Cardiac fibroblast (primary cell): Measurements from ENCODE around the gene AJUBA.
A peak's percentile ranks its signal among the peaks of the same experiment; 100 is the strongest.
"Not testable (repeated sequence)": the region's sequence is repeated elsewhere in the genome, so short reads cannot be mapped to it uniquely, and the experiment has no call there.

Source experiments
- DNase-seq, 2 donors: peaks; one replicate each; pipeline versions ENCODE4 v3.0.0 to v3.0.0-alpha.2; 2010; ENCODE audit warnings: low read depth in 2 of 2
- H3K4me3 ChIP-seq, 2 donors: replicated peaks in 1 of 2; 1 replicate in 1 of 2; 2 replicates in 1 of 2; pipeline ENCODE4 v1.5.1; 2011; ENCODE audit warnings: low read depth in 2 of 2, low read length in 2 of 2, mild to moderate bottlenecking in 2 of 2, moderate library complexity in 1 of 2
- TF ChIP-seq, protein P1 (sequence below): IDR thresholded peaks from one replicate; pipeline ENCODE4 v1.5.1; 2011; ENCODE audit warnings: low read depth, mild to moderate bottlenecking, low read length, inconsistent platforms

The AJUBA gene

DNA sequence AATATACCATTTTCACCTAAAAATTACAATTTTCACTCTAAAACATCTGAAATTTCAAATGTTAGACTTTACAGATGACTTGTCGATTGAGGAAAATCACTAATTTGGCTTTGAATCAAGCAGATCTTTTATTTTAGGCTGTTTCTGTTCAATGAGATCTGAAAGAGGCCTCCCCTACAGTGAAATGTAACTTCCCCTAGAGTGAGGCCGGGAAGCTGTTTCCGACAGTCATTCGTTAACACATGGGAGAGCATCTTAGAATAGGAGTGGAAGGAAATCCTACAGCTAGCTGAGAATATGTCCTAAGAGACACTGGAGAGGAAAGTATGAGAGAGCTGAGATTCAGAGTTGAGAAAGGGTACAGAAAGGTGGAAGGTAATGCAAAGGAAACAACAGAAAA, 33.3 kb upstream of the AJUBA start:
- DNase-seq, result no peak
- TF ChIP-seq, protein P1, sequence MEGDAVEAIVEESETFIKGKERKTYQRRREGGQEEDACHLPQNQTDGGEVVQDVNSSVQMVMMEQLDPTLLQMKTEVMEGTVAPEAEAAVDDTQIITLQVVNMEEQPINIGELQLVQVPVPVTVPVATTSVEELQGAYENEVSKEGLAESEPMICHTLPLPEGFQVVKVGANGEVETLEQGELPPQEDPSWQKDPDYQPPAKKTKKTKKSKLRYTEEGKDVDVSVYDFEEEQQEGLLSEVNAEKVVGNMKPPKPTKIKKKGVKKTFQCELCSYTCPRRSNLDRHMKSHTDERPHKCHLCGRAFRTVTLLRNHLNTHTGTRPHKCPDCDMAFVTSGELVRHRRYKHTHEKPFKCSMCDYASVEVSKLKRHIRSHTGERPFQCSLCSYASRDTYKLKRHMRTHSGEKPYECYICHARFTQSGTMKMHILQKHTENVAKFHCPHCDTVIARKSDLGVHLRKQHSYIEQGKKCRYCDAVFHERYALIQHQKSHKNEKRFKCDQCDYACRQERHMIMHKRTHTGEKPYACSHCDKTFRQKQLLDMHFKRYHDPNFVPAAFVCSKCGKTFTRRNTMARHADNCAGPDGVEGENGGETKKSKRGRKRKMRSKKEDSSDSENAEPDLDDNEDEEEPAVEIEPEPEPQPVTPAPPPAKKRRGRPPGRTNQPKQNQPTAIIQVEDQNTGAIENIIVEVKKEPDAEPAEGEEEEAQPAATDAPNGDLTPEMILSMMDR, result no peak
- no peak overlapping the region for H3K4me3 ChIP-seq

DNA sequence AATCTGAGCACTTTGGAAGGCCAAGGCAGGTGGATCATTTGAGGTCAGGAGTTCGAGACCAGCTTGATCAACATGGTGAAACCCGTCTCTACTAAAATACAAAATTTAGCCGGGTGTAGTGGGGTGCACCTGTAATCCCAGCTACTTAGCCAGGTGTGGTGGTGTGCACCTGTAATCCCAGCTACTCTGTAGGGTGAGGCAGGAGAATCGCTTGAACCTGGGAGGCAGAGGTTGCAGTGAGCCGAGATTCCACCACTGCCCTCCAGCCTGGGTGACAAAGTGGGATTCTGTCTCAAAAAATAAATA, 31.4 kb upstream of the AJUBA start:
- not testable (repeated sequence) for H3K4me3 ChIP-seq, DNase-seq

DNA sequence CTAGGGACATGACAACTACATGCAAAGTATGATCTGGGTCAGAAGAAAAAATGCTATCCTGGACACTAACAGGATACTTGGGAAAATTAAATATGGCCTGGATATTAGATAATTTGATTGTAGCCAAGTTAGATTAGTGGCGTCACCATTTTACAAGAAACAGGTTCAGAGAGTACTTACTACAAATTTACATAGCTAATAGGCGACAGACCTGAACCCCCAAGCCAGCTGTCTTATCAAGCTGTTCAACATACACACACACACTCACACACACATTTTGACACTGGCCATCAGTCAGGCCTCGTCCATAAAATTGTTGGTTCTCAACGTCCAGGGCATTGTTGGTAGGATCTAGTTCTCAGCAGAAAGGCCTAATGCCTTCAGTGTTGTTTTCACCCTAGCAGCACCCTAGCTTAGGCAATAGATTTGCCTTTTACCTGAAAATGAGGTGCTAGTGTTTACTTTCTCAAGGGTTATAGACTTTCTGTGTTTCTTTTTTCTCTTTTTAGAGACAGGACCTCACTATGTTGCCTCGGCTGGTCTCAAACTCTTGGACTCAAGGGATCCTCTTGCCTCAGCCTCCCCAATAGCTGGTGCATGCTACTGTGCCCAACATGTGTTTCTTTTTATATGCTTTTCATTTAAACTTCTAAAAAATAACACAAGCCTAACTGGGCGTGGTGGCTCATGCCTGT, 30.9 kb upstream of the AJUBA start:
- TF ChIP-seq, protein P1, result no peak
- DNase-seq, result no peak
- no peak overlapping the region for H3K4me3 ChIP-seq

DNA sequence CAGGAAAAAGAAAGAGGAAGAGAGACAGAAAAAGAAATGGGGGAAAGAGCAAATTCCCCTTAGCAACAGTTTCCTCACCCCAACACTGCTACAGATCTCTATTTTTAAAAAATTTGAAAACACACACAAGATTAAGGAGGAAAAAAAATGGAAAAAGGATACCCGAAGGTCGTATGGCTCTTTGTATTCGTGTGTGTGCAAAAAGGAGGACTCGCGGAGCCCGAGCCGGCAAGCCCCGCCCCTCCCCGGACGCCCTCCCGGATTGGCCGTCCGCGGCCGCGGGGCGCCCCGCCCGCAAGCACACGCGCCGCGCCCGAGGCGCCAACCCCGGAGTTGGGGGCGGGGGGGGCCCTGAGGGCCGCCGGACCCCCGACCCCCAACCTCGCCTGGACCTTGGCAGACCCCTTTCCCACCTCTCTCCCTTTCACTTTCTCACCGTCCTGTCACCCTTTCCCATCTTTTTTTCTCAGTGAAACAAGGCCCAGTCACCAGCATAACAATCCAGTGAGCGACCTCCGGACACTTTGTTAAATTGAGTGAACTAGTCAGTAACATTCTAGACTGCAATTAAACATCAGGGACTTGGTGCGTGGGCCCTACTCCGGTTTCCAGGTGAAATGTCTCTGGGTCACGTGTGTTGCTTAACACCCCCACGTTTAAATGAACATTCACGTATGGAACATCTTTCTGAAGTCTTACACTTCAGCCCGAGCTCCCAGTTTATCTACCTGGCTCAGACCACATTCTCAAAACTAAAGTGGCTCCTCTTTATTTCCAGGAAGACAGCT, 27.8 kb upstream of the AJUBA start, which contains the start of gene C14orf93:
C14orf93 (minus strand) TSS at position 205 of the 788 bp plus-strand sequence. CDS start 11,120 bp downstream, outside the sequence.
- H3K4me3 ChIP-seq, result peak within 1 kb of the TSS; percentile 38 to 53
- TF ChIP-seq, protein P1, result no peak
- DNase-seq, result peak; percentile 58 to 72

DNA sequence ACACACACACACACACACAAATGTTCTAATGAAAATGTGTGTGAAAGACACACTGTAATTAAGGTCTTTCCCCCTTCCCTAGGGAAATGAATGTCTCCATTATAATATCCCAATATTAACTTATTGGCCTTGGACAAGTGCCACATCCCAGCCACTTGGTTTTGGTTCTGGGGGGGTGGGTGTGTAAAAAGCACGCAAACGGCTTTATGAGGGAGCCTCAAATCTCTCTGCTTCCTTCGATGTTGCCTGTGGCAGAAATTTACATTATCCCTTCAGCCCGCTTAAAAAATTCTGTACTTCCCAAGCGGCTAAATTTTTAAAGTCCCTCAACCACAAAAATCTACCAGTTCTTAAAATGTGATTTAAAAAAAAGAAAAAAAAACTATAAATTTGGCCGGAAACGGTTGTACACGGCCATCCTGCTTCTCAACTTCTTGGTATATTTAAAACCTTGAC, 27.2 kb upstream of the AJUBA start:
- TF ChIP-seq, protein P1, result no peak
- DNase-seq, result no peak

DNA sequence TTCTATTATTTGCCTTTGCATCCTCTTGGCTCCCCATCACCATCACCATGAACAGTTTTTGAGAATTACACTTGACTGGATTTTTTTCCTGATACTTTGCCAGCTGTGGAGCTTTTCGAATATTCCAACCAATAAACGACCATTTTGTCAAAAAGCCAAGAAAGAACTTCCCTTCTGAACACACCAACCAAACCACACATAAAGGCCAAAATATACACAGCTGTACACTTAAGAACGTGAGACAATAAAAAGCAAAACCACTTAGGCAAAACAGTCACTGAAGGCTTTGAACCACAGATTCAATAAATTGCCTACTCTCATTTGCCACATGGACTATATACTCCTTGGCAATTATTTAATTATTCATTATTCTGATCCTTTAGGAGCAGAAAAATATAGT, 26.5 kb upstream of the AJUBA start:
- no peak for DNase-seq
- TF ChIP-seq, protein P1, result no peak
- H3K4me3 ChIP-seq, result no peak overlapping the region

More for the DNA sequence above, 27.2 kb upstream of the AJUBA start:
- peak overlapping the region; percentile 32 to 53 for H3K4me3 ChIP-seq
